Cerebellar nuclear complex (tissue), 1 donor: Measurements from ENCODE around the gene POLR3C.
"Not testable (repeated sequence)": the region's sequence is repeated elsewhere in the genome, so short reads cannot be mapped to it uniquely, and the experiment has no call there.

ENCODE experiments used
- DNase-seq, 2 experiments: peaks; one replicate each; lab custom pipeline; 2025; lab: John Stamatoyannopoulos, UW

POLR3C gene

DNA sequence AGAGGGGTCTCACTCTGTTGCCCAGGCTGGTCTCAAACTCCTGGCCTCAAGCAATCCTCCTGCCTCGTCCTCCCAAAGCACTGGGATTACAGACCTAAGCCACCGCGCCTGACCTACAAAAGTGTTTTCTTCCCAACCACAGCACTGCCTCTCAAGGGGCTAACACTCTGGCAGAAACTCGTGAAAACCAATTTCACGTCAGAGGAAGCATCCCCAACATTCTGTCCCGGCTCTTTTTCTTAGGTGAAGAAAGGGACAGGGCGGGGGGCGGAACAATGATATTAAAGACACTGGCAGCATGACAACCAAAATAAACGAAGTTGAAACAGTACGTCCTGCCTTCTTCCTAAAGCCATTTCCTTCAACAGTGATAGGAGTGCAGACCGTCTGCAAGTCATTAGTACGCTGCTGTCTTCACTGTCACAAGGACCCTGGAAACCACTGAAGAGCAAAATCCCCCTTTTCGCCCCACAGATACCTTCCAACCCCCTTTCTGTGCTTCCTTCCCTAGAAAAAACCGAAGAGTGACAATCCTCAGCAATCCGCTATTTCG, 1.1 kb upstream of the POLR3C start:
- DNase-seq: not testable (repeated sequence)

- no peak for DNase-seq
Observed at GRCh38 chr1:145824499-145824842, 471 bp downstream of the POLR3C start.

DNA sequence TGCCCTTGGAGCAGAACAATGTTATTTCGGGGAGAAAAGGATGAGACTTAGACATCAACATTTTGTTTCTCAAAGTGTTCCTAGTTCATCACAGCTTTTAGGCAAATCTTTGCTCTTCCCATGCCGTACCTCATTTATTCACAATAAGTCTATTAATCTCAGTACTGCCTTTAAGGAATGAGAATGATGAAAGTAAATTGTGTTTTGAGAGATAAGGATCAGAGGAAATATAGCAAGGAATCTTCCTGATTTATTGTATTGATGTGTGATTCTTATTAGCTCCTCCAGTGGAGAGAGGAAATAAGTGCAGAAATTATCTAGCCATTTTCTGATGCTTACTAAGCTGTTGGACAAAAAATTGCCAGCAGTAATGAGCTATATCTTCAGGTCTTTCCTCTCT, 2.0 kb downstream of the POLR3C start:
- DNase-seq: no peak

- DNase-seq: no peak
Observed at GRCh38 chr1:145827966-145828365, 4.0 kb downstream of the POLR3C start.

- DNase-seq: no peak
Observed at GRCh38 chr1:145828367-145829026, 4.5 kb downstream of the POLR3C start.

DNA sequence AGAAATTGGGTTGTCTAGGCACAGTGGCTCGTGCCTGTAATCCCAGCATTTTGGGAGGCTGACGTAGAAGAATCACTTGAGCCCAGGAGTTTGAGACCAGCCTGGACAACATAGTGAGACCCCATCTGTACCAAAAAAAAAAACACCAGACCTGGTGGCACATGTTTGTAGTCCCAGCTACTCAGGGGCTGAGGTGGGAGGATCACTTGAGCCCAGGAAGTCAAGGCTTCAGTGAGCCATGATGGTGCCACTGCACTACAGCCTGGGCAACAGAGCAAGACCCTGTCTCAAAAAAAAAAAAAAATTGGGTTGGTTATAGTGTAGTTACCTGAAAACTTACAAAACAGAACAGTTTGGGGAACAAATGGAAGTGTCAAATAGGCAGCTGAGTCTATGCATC, 6.8 kb downstream of the POLR3C start:
- DNase-seq: not testable (repeated sequence)

DNA sequence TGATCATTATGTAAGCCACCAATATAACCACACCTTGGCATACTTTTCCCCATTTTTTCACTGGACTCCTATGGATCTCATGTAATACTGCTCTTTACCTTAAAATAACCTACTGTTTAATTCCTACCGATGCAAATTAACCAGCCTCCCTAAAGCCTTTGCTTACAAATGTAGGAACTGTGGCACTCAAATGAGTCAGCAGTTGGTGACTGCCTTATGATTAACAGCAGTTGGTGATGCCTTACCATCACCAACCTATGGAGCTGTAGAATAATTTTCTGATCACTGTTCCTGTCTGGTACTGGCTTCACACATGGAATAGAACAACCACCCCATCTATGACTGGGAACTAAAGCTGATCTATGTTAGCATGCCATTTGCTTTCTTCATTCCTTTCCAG, 13.7 kb downstream of the POLR3C start:
- DNase-seq: no peak

GRCh38 chr1:145843031-145843430, 19.0 kb downstream of the POLR3C start:
- no peak for DNase-seq

GRCh38 chr1:145845144-145845513, 21.1 kb downstream of the POLR3C start:
- no peak for DNase-seq

GRCh38 chr1:145845514-145846161, 21.6 kb downstream of the POLR3C start, which contains the start of gene NUDT17:
Gene NUDT17, plus strand, starts transcription at chr1:145845630. Its CDS starts 11 bp downstream, at chr1:145845641.
- DNase-seq: no peak

DNA sequence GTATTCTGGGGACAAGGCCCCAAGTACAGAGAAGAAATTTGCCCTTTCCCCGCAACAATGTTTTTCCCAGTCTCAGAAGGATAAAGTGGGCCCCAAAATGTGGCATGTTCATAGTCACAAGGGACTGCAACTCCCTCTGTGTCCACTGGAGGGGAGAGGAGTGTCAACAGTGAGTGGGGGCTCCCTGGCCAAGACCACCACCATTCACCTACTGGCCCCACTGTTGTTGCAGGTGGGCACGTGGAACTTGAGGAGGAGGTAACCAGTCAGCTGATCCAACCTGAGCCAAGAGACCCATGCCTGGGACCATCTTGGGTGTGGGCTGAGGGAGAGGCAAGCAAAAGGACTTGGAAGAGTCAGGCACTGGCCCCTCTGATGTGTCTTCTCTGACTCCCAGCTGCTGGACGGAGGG, 22.2 kb downstream of the POLR3C start:
- no peak for DNase-seq

- DNase-seq: no peak
Observed at GRCh38 chr1:145847827-145848226, 23.8 kb downstream of the POLR3C start.

- no peak for DNase-seq
Observed at GRCh38 chr1:145849356-145850160, 25.6 kb downstream of the POLR3C start.

- DNase-seq: no peak
Observed at GRCh38 chr1:145855426-145855948, 31.5 kb downstream of the POLR3C start.

GRCh38 chr1:145857170-145857569, 33.2 kb downstream of the POLR3C start:
- DNase-seq: no peak

- no peak for DNase-seq
Observed at GRCh38 chr1:145858238-145858900, 34.4 kb downstream of the POLR3C start.

- DNase-seq: peak; percentile 35 to 49
Observed at GRCh38 chr1:145858901-145859490, 35.0 kb downstream of the POLR3C start, which contains the start of gene PIAS3. Gene PIAS3, minus strand, starts transcription at chr1:145859081. Its CDS starts 91 bp downstream, at chr1:145858990.

DNA sequence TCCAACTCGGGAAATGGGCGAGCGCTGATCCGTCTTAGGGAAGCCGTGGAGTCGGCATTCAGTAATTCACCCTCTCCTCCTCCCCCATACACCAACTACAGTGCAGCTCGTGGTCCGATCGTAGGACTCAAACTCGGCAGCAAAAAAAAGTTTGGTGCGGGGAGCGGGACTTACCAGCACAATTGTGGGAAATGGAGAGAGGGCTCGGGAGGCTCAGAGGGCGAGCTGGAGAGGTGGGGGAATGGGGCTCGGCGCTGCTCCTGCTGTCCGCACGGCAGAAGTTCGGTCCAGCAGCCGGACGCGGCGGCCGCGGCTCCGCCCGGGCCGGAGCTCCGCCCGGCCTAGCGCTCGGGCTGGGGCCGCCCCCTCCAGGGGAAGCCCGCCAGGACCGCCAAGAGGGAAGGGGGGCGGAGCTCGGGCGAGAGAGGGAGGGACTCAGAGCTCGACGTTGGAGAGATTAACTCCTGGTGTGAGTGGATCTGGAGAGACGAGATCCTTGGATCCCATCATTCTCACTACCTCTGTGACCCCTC, 35.6 kb downstream of the POLR3C start:
- peak in 1 of 2 experiments; percentile 47 for DNase-seq

DNA sequence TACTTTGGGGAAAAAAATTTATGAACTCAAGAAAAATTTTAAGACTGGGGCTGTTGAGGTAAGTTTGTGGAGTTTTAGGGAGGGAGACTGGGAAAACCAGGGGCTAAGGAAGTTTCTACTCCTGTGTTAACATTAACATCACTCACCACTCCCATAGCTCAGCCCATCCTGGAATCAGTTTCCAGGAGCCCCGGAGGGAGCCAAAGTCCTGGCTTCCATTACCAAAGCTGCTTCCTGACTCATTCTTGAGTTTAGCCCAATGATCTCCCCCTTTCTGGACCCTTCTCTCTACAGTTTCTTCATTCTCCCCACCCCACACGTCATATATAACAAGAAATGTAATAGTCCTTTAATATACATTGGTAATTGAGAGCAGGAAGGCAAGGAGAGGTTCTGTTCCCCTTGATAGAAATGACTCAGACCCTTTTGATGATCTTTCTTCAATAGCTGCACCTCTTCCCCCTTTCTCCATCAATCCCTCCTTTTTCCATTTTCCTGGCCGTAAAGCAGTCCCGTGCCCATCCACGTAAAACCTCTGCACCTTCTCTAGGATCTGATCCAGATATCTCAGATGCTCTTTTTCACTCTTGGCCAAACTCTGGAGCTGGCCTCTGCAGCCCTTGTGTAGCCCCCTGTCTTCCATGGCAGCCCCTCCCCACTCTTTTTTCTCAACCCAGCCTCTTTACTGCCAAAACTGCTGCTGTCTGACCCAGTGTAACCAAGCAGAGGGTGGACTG, 39.5 kb downstream of the POLR3C start:
- DNase-seq: no peak

- DNase-seq: no peak
Observed at GRCh38 chr1:145868232-145868631, 44.2 kb downstream of the POLR3C start.
